Upper lobe of left lung (tissue), 6 donors: ENCODE data around the gene COPS7A. TPM values are rescaled to one million over a fixed set of nuclear protein-coding genes. Genes with fewer than 3 reads are reported as not detected.

Source experiments
- ATAC-seq, 2 donors: fragments of 200-7000 bp; cut with Tn5 transposase; one replicate each; pipeline ENCODE4 v1.9.1; 2022; ENCODE audit warnings: mild to moderate bottlenecking in 2 of 2, moderate library complexity in 2 of 2; ENCODE audit not compliant: low FRiP score in 2 of 2
- DNase-seq, 2 donors: peaks; one replicate each; pipeline ENCODE4 v3.0.0-alpha.2; 2019 to 2020
- H3K27ac ChIP-seq, 4 donors: fragments of 200-600 bp; sonication (generic); one replicate each; pipeline ENCODE4 v1.5.1; 2016 to 2019
- H3K27me3 ChIP-seq, 4 donors: fragments of 200-600 bp; sonication (generic); one replicate each; pipeline ENCODE4 v1.5.1; 2017 to 2019
- H3K36me3 ChIP-seq, 4 donors: fragments of 200-600 bp; sonication (generic); one replicate each; pipeline ENCODE4 v1.5.1; 2016 to 2019
- H3K4me1 ChIP-seq, 4 donors: fragments of 200-600 bp; sonication (generic); one replicate each; pipeline ENCODE4 v1.5.1; 2018 to 2019
- H3K4me3 ChIP-seq, 4 donors: fragments of 200-600 bp; sonication (generic); one replicate each; pipeline ENCODE4 v1.5.1; 2017 to 2019; ENCODE audit warnings: mild to moderate bottlenecking in 2 of 4, moderate library complexity in 1 of 4
- H3K9me3 ChIP-seq, 4 donors: fragments of 200-600 bp; sonication (generic); one replicate each; pipeline ENCODE4 v1.5.1; 2018 to 2019
- CTCF ChIP-seq, 6 experiments: fragments of 450-650 bp in 4 of 6; fragments of 200-600 bp in 2 of 6; sonication (generic) in 2 of 6; IDR thresholded peaks; one replicate each; pipeline ENCODE4 v1.5.1; 2016 to 2019; ENCODE audit warnings: antibody characterized with exemption in 6 of 6
- EP300 ChIP-seq, 4 donors: sonication (generic); formaldehyde crosslinking; IDR thresholded peaks; one replicate each; pipeline ENCODE4 v1.5.1; 2017; ENCODE audit warnings: antibody characterized with exemption in 4 of 4, control low read depth in 2 of 4
- POLR2A ChIP-seq, 4 donors: fragments of 450-650 bp; IDR thresholded peaks; one replicate each; pipeline ENCODE4 v1.5.1; 2016 to 2017; ENCODE audit warnings: antibody characterized with exemption in 4 of 4, mild to moderate bottlenecking in 2 of 4
- POLR2AphosphoS5 ChIP-seq, 2 donors: sonication (generic); formaldehyde crosslinking; IDR thresholded peaks; one replicate each; pipeline ENCODE4 v1.5.1; 2017; ENCODE audit warnings: antibody characterized with exemption in 2 of 2
- WGBS, 2 donors: methylation state at CpG; one replicate each; pipeline ENCODE4 v1.1.5; 2017 to 2018; 5-methylcytosine and 5-hydroxymethylcytosine counted together
- total RNA-seq, 6 donors: library from RNA; depleted of rRNA in 4 of 6; stranded (reverse); fragments of >200 nt in 4 of 6; gene quantifications; one replicate each; pipeline versions ENCODE4 v1.1.0 to v1.2.1, GENCODE V29; 2016 to 2021
- donor health status: DM: no; HTN: no; CAD: no; lungs with moderate emphysema.
- donor health status: DM: no; HTN: yes; CAD: no; lungs with severe emphysema.

COPS7A gene
- total RNA-seq, 6 donors from 2014 or later, result 36.9 to 70.2 (median 63.0) TPM

- 0% methylated on average over 8 to 13 of the region's 13 CpGs for WGBS, 2 donors
- peaks cover 0 to 9% (median under 1%) of the 10 kb centered on the region in 4 donors for H3K36me3 ChIP-seq
- DNase-seq, result peak in 1 of 2 donors; percentile 35
- no peaks in the 10 kb centered on the region for H3K9me3 ChIP-seq
- H3K4me1 ChIP-seq, result peaks cover 36 to 54% (median 44%) of the 10 kb centered on the region in 4 donors
- peak overlapping the region; percentile 94 to 97 (median 94) for H3K27ac ChIP-seq
- TF ChIP-seq EP300 (IDR thresholded peaks at IDR 0.05), result no peak
- no peak for TF ChIP-seq CTCF (IDR thresholded peaks at IDR 0.05)
- peak in 1 of 2 donors; percentile 4 for TF ChIP-seq POLR2AphosphoS5 (IDR thresholded peaks at IDR 0.05)
- peak in 1 of 4 donors; percentile 17 for TF ChIP-seq POLR2A (IDR thresholded peaks at IDR 0.05)
- ATAC-seq, result peak in 1 of 2 donors; percentile 0
- peak overlapping the region; percentile 38 to 97 (median 70) for H3K4me3 ChIP-seq
- H3K27me3 ChIP-seq, result no peaks in the 10 kb centered on the region
Observed at GRCh38 chr12:6688543-6688998, 35.3 kb upstream of the COPS7A start.

- ATAC-seq (peak; percentile 94 to 96), DNase-seq (peak; percentile 95 to 97)
- 1 to 2% methylated on average over 37 to 55 of the region's 72 CpGs for WGBS, 2 donors
- peak within 1 kb of the TSS; percentile 94 to 97 (median 94) for H3K27ac ChIP-seq
- TF ChIP-seq CTCF (IDR thresholded peaks at IDR 0.05), result peak in 5 of 6 experiments; percentile 7 to 54 (median 49)
- TF ChIP-seq POLR2AphosphoS5 (IDR thresholded peaks at IDR 0.05), result peak; percentile 82 to 83
- peak in 2 of 4 donors; percentile 49 to 60 for TF ChIP-seq POLR2A (IDR thresholded peaks at IDR 0.05)
- peak in 1 of 4 donors; percentile 44 for TF ChIP-seq EP300 (IDR thresholded peaks at IDR 0.05)
- no peaks in the 10 kb centered on the region for H3K27me3 ChIP-seq
- peak within 1 kb of the TSS; percentile 45 to 97 (median 70) for H3K4me3 ChIP-seq
- H3K36me3 ChIP-seq, result peaks cover 0 to 4% (median 0%) of the 10 kb centered on the region in 4 donors
- no peaks in the 10 kb centered on the region for H3K9me3 ChIP-seq
- H3K4me1 ChIP-seq, result peaks cover 36 to 51% (median 44%) of the 10 kb centered on the region in 4 donors
Observed at GRCh38 chr12:6688999-6689882, 34.6 kb upstream of the COPS7A start, which contains the start of gene ZNF384. TSS of gene ZNF384 (minus strand) at chr12:6689375. CDS start at chr12:6679520, 9,855 bp downstream.

GRCh38 chr12:6691473-6691872 is 32.4 kb upstream of the COPS7A start:
- peak in 1 of 2 donors; percentile 60 for DNase-seq
- H3K9me3 ChIP-seq, result no peaks in the 10 kb centered on the region
- WGBS, 2 donors, result 60 to 66% methylated on average over 4 of the region's 4 CpGs
- peaks cover 28 to 39% (median 35%) of the 10 kb centered on the region in 4 donors for H3K4me1 ChIP-seq
- no peak overlapping the region for H3K4me3 ChIP-seq
- no peaks in the 10 kb centered on the region for H3K27me3 ChIP-seq
- H3K36me3 ChIP-seq, result no peaks in the 10 kb centered on the region
- no peak for ATAC-seq
- TF ChIP-seq POLR2AphosphoS5 (IDR thresholded peaks at IDR 0.05) (no peak), EP300 (IDR thresholded peaks at IDR 0.05) (no peak), POLR2A (IDR thresholded peaks at IDR 0.05) (no peak), CTCF (IDR thresholded peaks at IDR 0.05) (no peak)
- no peak overlapping the region for H3K27ac ChIP-seq

- no peak for TF ChIP-seq CTCF (IDR thresholded peaks at IDR 0.05)
- TF ChIP-seq EP300 (IDR thresholded peaks at IDR 0.05), result no peak
- no peak for TF ChIP-seq POLR2A (IDR thresholded peaks at IDR 0.05)
- no peak for TF ChIP-seq POLR2AphosphoS5 (IDR thresholded peaks at IDR 0.05)
- 67 to 72% methylated on average over 1 to 2 of the region's 2 CpGs for WGBS, 2 donors
Observed at GRCh38 chr12:6692888-6693287, 31.0 kb upstream of the COPS7A start.

More at GRCh38 chr12:6692888-6693287, 31.0 kb upstream of the COPS7A start:
- Histone ChIP-seq H3K9me3 (no peaks in the 10 kb centered on the region), H3K27me3 (no peaks in the 10 kb centered on the region), H3K4me1 (peaks cover 14 to 27% (median 21%) of the 10 kb centered on the region in 4 donors), H3K36me3 (no peaks in the 10 kb centered on the region), H3K4me3 (no peak overlapping the region), H3K27ac (no peak overlapping the region)
- DNase-seq, result no peak
- ATAC-seq, result no peak
